GM12872 (cell line): ENCODE measurements around the gene CUL4A.

Source experiments
- CTCF ChIP-seq: IDR thresholded peaks from 3 replicates; pipeline ENCODE4 v1.5.1; 2011; ENCODE audit warnings: low read depth, mild to moderate bottlenecking, low read length, moderate library complexity; ENCODE audit not compliant: insufficient read depth

CUL4A gene

DNA sequence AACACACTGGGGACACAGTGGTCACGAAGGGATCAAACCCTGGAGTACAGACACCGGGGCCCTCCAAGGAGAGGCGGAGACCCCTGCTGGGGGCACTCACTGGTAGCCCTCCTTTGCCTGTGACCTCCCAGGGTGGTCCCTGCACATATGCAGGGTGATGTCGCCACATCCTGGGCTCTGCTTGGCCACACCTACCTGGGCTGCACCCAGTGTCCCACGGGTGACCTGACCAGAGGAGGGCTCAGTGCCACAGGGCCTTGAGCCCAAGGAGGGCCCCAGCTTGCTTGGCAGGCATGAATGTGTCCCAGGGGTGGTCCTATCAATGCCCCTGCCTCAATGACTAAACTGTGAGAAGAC lies 5.1 kb upstream of the CUL4A start:
- no peak for TF ChIP-seq CTCF

DNA sequence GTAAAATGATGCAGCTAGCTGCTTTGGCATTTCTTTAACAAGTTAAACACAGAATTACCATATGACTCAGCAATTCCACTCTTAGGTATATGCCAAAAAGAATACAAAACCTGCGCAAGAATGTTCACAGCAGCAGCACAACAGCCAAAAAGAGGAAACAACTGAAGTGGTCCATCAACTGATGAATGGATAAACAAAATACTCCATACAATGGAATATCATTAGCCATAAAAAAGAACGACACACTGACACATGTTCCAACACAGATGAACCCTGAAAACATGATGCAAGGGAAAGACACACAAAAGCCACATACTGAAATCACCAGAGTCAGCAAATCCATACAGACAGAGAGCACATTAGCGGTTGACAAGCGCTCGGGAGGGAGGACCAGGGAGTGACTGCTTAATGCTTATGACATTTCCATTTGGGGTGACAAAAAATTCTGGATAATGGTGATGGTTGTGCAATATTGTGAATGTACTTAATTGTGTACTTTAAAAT lies 3.9 kb upstream of the CUL4A start:
- no peak for TF ChIP-seq CTCF

GRCh38 chr13:113207460-113207859 lies 2.0 kb upstream of the CUL4A start:
- no peak for TF ChIP-seq CTCF

DNA sequence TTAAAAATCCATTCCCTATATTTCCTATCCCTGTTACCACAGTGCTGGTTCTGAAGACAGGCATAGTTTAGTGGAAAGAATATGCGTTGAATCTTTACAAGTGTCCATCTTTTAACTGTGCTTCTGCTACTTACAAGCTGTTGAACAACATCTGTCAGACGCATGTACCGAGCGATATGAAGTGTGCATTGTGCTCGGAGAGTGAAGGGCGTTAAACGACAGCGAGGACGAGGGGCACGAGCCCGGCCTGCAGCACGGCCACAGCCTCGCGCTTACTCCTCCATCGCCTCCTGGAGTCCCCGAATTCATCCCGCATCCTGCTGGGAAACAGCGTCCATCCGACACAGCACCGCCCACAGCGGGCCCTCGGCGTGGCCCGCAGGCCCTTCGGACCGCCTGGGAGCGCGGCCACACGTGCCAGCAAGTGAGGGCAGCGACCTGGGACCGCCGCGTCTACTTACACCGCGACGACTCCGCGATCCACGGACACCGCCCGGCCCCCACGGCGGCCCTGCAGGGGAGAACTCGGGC lies 1.5 kb upstream of the CUL4A start:
- TF ChIP-seq CTCF = no peak

- TF ChIP-seq CTCF = 0 out of 3 replicates have a peak, but pooled peaks have one; percentile 5
Observed at GRCh38 chr13:113208421-113209335, 735 bp upstream of the CUL4A start, which contains the start of gene PCID2. Gene PCID2, minus strand, starts transcription at chr13:113208669. Its CDS starts 35 bp downstream, at chr13:113208634.

- no peak for TF ChIP-seq CTCF
Observed at GRCh38 chr13:113209759-113210421, 477 bp downstream of the CUL4A start.

- TF ChIP-seq CTCF = no peak
Observed at GRCh38 chr13:113210833-113211232, 1.4 kb downstream of the CUL4A start.
